Measurements from ENCODE around the gene PCDH9. TPM values are rescaled to one million over a fixed set of nuclear protein-coding genes. Genes with fewer than 3 reads are reported as not detected.
A peak's percentile ranks its signal among the peaks of the same experiment; 100 is the strongest.

Gene PCDH9
- total and polyA plus RNA-seq, 2 of the 13 experiments (the other 11 are each of a cell fraction or from before 2014, with no cell fraction given), result 0.09 TPM; not detected in 1

GRCh38 chr13:67230404-67231288 lies 510 bp upstream of the PCDH9 start (continued):
- TF ChIP-seq, protein P1, sequence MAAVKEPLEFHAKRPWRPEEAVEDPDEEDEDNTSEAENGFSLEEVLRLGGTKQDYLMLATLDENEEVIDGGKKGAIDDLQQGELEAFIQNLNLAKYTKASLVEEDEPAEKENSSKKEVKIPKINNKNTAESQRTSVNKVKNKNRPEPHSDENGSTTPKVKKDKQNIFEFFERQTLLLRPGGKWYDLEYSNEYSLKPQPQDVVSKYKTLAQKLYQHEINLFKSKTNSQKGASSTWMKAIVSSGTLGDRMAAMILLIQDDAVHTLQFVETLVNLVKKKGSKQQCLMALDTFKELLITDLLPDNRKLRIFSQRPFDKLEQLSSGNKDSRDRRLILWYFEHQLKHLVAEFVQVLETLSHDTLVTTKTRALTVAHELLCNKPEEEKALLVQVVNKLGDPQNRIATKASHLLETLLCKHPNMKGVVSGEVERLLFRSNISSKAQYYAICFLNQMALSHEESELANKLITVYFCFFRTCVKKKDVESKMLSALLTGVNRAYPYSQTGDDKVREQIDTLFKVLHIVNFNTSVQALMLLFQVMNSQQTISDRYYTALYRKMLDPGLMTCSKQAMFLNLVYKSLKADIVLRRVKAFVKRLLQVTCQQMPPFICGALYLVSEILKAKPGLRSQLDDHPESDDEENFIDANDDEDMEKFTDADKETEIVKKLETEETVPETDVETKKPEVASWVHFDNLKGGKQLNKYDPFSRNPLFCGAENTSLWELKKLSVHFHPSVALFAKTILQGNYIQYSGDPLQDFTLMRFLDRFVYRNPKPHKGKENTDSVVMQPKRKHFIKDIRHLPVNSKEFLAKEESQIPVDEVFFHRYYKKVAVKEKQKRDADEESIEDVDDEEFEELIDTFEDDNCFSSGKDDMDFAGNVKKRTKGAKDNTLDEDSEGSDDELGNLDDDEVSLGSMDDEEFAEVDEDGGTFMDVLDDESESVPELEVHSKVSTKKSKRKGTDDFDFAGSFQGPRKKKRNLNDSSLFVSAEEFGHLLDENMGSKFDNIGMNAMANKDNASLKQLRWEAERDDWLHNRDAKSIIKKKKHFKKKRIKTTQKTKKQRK (IDR thresholded peaks at IDR 0.05; ENCODE audit: low read length), result no peak
- 0 out of 2 replicates have a peak, but pooled peaks have one; percentile 25 for TF ChIP-seq ZNF710 (CRISPR knock-in tag; IDR thresholded peaks at IDR 0.05; ENCODE audit: borderline replicate concordance)
- no peak for TF ChIP-seq ZNF713 (CRISPR knock-in tag; IDR thresholded peaks at IDR 0.05)
- no peak for TF ChIP-seq ZKSCAN5 (CRISPR knock-in tag; IDR thresholded peaks at IDR 0.05)
- TF ChIP-seq, protein P2, sequence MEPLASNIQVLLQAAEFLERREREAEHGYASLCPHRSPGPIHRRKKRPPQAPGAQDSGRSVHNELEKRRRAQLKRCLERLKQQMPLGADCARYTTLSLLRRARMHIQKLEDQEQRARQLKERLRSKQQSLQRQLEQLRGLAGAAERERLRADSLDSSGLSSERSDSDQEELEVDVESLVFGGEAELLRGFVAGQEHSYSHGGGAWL (CRISPR knock-in tag; IDR thresholded peaks at IDR 0.05), result peak; percentile 71; the same call in 1 of the 2 replicates
- no peak for TF ChIP-seq ZFP82 (CRISPR knock-in tag; IDR thresholded peaks at IDR 0.05; ENCODE audit: borderline replicate concordance)
- no peak for TF ChIP-seq ZNF367 (CRISPR knock-in tag; IDR thresholded peaks at IDR 0.05; ENCODE audit: borderline replicate concordance)
- no peak for TF ChIP-seq PCBP1 (IDR thresholded peaks at IDR 0.05; ENCODE audit: borderline replicate concordance, low read depth, low read length)
- no peak for TF ChIP-seq ZNF7 (CRISPR knock-in tag; IDR thresholded peaks at IDR 0.05)
- 0 out of 2 replicates have a peak, but pooled peaks have one; percentile 50 for TF ChIP-seq SP140L (CRISPR knock-in tag; IDR thresholded peaks at IDR 0.05; ENCODE audit: borderline replicate concordance)
- TF ChIP-seq TARDBP (CRISPR knock-in tag; IDR thresholded peaks at IDR 0.05), result peak; percentile 80
- no peak for TF ChIP-seq SRSF9 (IDR thresholded peaks at IDR 0.05; ENCODE audit: borderline replicate concordance, insufficient read depth, low read depth, low read length, poor library complexity, severe bottlenecking)
- peak; percentile 43; the same call in 1 of the 2 replicates for TF ChIP-seq PHF8 (CRISPR knock-in tag; IDR thresholded peaks at IDR 0.05)
- TF ChIP-seq ZNF510 (CRISPR knock-in tag; IDR thresholded peaks at IDR 0.05; ENCODE audit: low read depth), result no peak
- no peak for TF ChIP-seq ZSCAN25 (CRISPR knock-in tag; IDR thresholded peaks at IDR 0.05)
- TF ChIP-seq RARA (CRISPR knock-in tag; IDR thresholded peaks at IDR 0.05), result no peak
- TF ChIP-seq ZNF598 (CRISPR knock-in tag; IDR thresholded peaks at IDR 0.05; ENCODE audit: borderline replicate concordance), result no peak
- no peak for TF ChIP-seq SOX6 (IDR thresholded peaks at IDR 0.05)
- 0 out of 2 replicates have a peak, but pooled peaks have one; percentile 31 for TF ChIP-seq SOX6 (CRISPR knock-in tag; IDR thresholded peaks at IDR 0.05)
- TF ChIP-seq, protein P3, sequence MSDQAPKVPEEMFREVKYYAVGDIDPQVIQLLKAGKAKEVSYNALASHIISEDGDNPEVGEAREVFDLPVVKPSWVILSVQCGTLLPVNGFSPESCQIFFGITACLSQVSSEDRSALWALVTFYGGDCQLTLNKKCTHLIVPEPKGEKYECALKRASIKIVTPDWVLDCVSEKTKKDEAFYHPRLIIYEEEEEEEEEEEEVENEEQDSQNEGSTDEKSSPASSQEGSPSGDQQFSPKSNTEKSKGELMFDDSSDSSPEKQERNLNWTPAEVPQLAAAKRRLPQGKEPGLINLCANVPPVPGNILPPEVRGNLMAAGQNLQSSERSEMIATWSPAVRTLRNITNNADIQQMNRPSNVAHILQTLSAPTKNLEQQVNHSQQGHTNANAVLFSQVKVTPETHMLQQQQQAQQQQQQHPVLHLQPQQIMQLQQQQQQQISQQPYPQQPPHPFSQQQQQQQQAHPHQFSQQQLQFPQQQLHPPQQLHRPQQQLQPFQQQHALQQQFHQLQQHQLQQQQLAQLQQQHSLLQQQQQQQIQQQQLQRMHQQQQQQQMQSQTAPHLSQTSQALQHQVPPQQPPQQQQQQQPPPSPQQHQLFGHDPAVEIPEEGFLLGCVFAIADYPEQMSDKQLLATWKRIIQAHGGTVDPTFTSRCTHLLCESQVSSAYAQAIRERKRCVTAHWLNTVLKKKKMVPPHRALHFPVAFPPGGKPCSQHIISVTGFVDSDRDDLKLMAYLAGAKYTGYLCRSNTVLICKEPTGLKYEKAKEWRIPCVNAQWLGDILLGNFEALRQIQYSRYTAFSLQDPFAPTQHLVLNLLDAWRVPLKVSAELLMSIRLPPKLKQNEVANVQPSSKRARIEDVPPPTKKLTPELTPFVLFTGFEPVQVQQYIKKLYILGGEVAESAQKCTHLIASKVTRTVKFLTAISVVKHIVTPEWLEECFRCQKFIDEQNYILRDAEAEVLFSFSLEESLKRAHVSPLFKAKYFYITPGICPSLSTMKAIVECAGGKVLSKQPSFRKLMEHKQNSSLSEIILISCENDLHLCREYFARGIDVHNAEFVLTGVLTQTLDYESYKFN (CRISPR knock-in tag; conservative IDR thresholded peaks at IDR 0.05), result no peak
